HepG2 (cell line): ENCODE results near the gene SOX12. TPM values are rescaled to one million over a fixed set of nuclear protein-coding genes. Genes with fewer than 3 reads are reported as not detected.

Experiments
- BCL6 ChIP-seq: IDR thresholded peaks from 2 replicates; pipeline ENCODE4 v1.6.1; 2016; ENCODE audit warnings: missing genetic modification reagents, missing compliant biosample characterization
- DDIT3 ChIP-seq: sonication (generic); formaldehyde crosslinking; IDR thresholded peaks from 2 replicates; pipeline ENCODE4 v1.4.0; 2020; ENCODE audit warnings: mild to moderate bottlenecking, missing genetic modification reagents
- HIVEP1 ChIP-seq: sonication (generic); formaldehyde crosslinking; IDR thresholded peaks from 2 replicates; pipeline ENCODE4 v1.4.0; 2020; ENCODE audit warnings: mild to moderate bottlenecking, missing genetic modification reagents
- HMG20A ChIP-seq: IDR thresholded peaks from 2 replicates; pipeline ENCODE4 v1.6.1; 2016; ENCODE audit warnings: borderline replicate concordance
- HOXA3 ChIP-seq: sonication (generic); formaldehyde crosslinking; IDR thresholded peaks from 2 replicates; pipeline ENCODE4 v1.5.0; 2020; ENCODE audit warnings: missing genetic modification reagents
- ISL2 ChIP-seq: sonication (generic); formaldehyde crosslinking; IDR thresholded peaks from 2 replicates; pipeline ENCODE4 v1.5.0; 2020; ENCODE audit warnings: missing genetic modification reagents
- MAX ChIP-seq: IDR thresholded peaks from 2 replicates; pipeline ENCODE4 v1.6.1; 2012; ENCODE audit warnings: inconsistent platforms
- NONO ChIP-seq, 2 experiments: fragments of 450-650 bp in 1 of 2; sonication (generic) in 1 of 2; formaldehyde crosslinking in 1 of 2; IDR thresholded peaks in 1 of 2; conservative IDR thresholded peaks in 1 of 2; 2 replicates each; pipeline versions ENCODE4 v1.6.1 to v1.8.0; 2017 to 2022; ENCODE audit warnings: mild to moderate bottlenecking in 1 of 2, missing genetic modification reagents in 1 of 2, moderate library complexity in 1 of 2
- NR2C2 ChIP-seq: sonication (generic); formaldehyde crosslinking; IDR thresholded peaks from 2 replicates; pipeline ENCODE4 v1.4.0; 2020; ENCODE audit warnings: missing genetic modification reagents, mild to moderate bottlenecking, moderate library complexity, borderline replicate concordance
- PITX1 ChIP-seq: sonication (generic); formaldehyde crosslinking; IDR thresholded peaks from 2 replicates; pipeline ENCODE4 v1.5.1; 2020; ENCODE audit warnings: mild to moderate bottlenecking, missing genetic modification reagents
- POLR2G ChIP-seq: fragments of 200-400 bp; formaldehyde crosslinking; IDR thresholded peaks from 2 replicates; pipeline ENCODE4 v1.6.1; 2018; ENCODE audit warnings: mild to moderate bottlenecking, low read depth, low read length, moderate library complexity
- PREB ChIP-seq: sonication (generic); formaldehyde crosslinking; IDR thresholded peaks from 2 replicates; pipeline ENCODE4 v1.4.0; 2020; ENCODE audit warnings: missing genetic modification reagents
- SMC3 ChIP-seq: IDR thresholded peaks from 2 replicates; pipeline ENCODE4 v1.6.1; 2011; ENCODE audit warnings: low read length, improper control_type of control experiment
- TAF1 ChIP-seq: sonication (generic); formaldehyde crosslinking; IDR thresholded peaks from 2 replicates; pipeline ENCODE4 v1.4.0; 2020; ENCODE audit warnings: missing genetic modification reagents
- TFDP1 ChIP-seq: IDR thresholded peaks from 2 replicates; pipeline ENCODE4 v1.6.1; 2016; ENCODE audit warnings: missing compliant biosample characterization, missing genetic modification reagents, borderline replicate concordance
- YEATS4 ChIP-seq: sonication (generic); formaldehyde crosslinking; IDR thresholded peaks from 2 replicates; pipeline ENCODE4 v1.4.0; 2020; ENCODE audit warnings: missing genetic modification reagents, borderline replicate concordance
- ZBTB4 ChIP-seq: sonication (generic); formaldehyde crosslinking; IDR thresholded peaks from 2 replicates; pipeline ENCODE4 v1.4.0; 2020; ENCODE audit warnings: missing genetic modification reagents, mild to moderate bottlenecking, borderline replicate concordance
- ZFYVE20 ChIP-seq: sonication (generic); formaldehyde crosslinking; IDR thresholded peaks from 2 replicates; pipeline ENCODE4 v1.8.0; 2023; ENCODE audit warnings: low read depth, mild to moderate bottlenecking, moderate library complexity, missing genetic modification reagents, borderline replicate concordance
- ZNF138 ChIP-seq: sonication (generic); formaldehyde crosslinking; IDR thresholded peaks from 2 replicates; pipeline ENCODE4 v1.5.0; 2020; ENCODE audit warnings: mild to moderate bottlenecking, low read depth, missing genetic modification reagents
- ZNF512 ChIP-seq: sonication (generic); formaldehyde crosslinking; IDR thresholded peaks from 2 replicates; pipeline ENCODE4 v1.4.0; 2020; ENCODE audit warnings: mild to moderate bottlenecking, missing genetic modification reagents
- ZSCAN20 ChIP-seq: sonication (generic); formaldehyde crosslinking; IDR thresholded peaks from 2 replicates; pipeline ENCODE4 v1.4.0; 2020; ENCODE audit warnings: missing genetic modification reagents, mild to moderate bottlenecking, borderline replicate concordance
- polyA plus RNA-seq, 8 experiments: library from polyadenylated mRNA; depleted of rRNA in 3 of 8; stranded (reverse) in 7 of 8; unstranded in 1 of 8; fragments of >200 nt; fragmentation: Illumina TruSeq in 4 of 8; extraction: Trizol in 4 of 8; gene quantifications; 2 replicates each; pipeline versions ENCODE4 v1.2.1 to v1.2.3, GENCODE V29; 2011 to 2016; ENCODE audit warnings: low read depth in 4 of 8, missing spikeins in 1 of 8, mixed read lengths in 1 of 8; ENCODE audit not compliant: insufficient read depth in 1 of 8
- total RNA-seq, 5 experiments: library from RNA; depleted of rRNA; stranded (reverse); fragments of >200 nt; fragmentation: Illumina TruSeq; extraction: Trizol; gene quantifications; 2 replicates each; pipeline ENCODE4 v1.2.3, GENCODE V29; 2016; ENCODE audit warnings: low read depth in 1 of 5

Gene SOX12
- total and polyA plus RNA-seq, 2 of the 13 experiments (the other 11 are each of a cell fraction or from before 2014, with no cell fraction given): 10.0 to 18.7 TPM

- TF ChIP-seq ZNF512 (no peak), NONO (IDR thresholded peaks at IDR 0.05) (no peak), NONO (CRISPR knock-in tag; conservative IDR thresholded peaks at IDR 0.05) (no peak), TFDP1 (CRISPR knock-in tag) (peak; percentile 23; the same call in 1 of the 2 replicates), YEATS4 (CRISPR knock-in tag) (no peak), ZNF138 (no peak; the same call in 1 of the 2 replicates), ZSCAN20 (CRISPR knock-in tag) (no peak), DDIT3 (CRISPR knock-in tag) (no peak), TAF1 (CRISPR knock-in tag) (no peak; the same call in 1 of the 2 replicates), HMG20A (CRISPR knock-in tag) (peak; percentile 16; the same call in 1 of the 2 replicates), ISL2 (no peak), PITX1 (CRISPR knock-in tag) (no peak; the same call in 1 of the 2 replicates), MAX (0 out of 2 replicates have a peak, but pooled peaks have one; percentile 42), ZFYVE20 (no peak), HIVEP1 (CRISPR knock-in tag) (peak; percentile 88; the same call in 1 of the 2 replicates), HOXA3 (CRISPR knock-in tag) (0 out of 2 replicates have a peak, but pooled peaks have one; percentile 41), BCL6 (peak; percentile 44; the same call in 1 of the 2 replicates), SMC3 (no peak), NR2C2 (CRISPR knock-in tag) (peak; percentile 37; the same call in 1 of the 2 replicates), ZBTB4 (CRISPR knock-in tag) (peak; percentile 10; the same call in 1 of the 2 replicates), PREB (CRISPR knock-in tag) (no peak), POLR2G (no peak)
Observed at GRCh38 chr20:373171-373890, 48.0 kb downstream of the SOX12 start (continued).
